NCI-H1105 treated with DMSO at 0.1 percent for 48 hours (cell line): ENCODE data around the gene SLC27A3.
"Not testable (repeated sequence)": the region's sequence is repeated elsewhere in the genome, so short reads cannot be mapped to it uniquely, and the experiment has no call there.

Experiments used
- DNase-seq: peaks from one replicate; lab custom pipeline; 2025; lab: John Stamatoyannopoulos, UW

SLC27A3 gene

DNA sequence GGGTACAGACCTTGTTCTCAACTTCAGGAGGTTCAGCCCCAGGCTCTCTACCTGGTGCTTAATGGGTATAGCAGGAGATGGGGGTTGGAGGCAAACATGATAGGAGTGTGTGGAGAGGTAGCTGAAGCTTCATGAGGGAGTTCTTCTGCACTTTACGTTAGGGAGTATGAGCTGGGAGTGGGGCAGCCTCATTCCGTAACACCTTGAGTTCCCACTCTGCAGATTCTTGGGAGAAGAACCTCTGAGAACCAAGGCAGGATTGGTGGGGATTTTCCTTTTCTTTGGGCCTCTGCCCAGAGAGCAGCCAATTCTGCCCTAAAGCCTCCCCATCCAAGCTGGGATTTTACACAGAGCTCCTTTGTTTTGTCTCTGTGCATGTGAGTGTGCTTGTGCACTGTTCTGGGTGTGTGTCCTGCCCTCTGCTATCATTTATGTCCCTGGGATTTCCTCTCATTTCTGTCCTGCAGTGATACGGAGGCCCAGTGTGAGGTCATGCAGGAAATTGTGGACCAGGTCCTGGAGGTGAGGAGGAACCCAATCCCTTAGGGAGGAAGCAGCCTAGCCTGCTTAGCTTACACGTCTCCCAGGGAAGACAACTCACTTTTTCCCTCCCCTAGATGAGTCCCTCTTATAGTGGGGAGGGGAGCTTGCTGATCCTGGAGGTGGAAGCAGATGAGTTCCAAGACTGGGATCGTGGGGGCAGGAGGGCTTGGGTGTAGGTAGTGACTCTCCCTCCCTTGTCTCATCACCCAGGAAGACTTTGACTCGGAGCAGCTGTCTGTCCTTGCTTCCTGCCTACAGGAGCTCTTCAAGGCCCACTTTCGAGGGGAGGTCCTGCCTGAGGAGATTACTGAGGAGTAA lies 11.6 kb upstream of the SLC27A3 start:
- no peak for DNase-seq

DNA sequence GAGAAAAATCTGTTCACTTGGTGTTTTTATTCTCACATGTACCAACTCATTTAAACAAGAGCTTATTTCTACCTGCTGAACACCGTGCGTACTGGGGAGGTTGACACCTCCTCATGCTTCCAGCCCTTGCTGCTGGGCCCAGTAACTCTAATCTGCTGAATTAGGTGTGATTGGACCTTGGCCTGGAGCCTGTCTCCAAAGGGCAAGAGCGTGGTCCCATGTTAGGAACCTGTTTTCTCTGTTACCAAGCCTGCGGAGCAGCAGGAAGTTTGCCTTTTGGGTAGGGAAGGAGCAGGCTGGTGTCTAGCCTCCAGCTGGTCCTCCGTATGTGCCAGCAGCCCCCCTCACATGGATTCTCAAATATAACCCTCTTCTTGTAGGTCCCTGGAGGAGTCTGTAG lies 10.9 kb upstream of the SLC27A3 start:
- no peak for DNase-seq

DNA sequence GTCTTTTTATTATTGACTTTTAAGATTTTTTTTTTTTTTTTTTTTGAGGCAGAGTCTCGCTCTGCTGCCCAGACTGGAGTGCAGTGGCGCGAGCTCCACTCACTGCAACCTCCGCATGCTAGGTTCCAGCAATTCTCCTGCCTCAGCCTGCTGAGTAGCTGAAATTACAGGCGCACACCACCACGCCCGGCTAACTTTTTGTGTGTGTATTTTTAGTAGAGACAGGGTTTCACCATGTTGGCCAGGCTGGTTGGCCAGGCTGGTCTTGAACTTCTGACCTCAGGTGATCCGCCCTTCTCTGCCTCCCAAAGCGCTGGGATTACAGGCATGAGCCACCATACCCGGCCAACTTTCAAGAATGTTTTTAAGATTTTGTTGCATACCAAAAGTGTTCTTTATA lies 8.5 kb upstream of the SLC27A3 start:
- DNase-seq: not testable (repeated sequence)

DNA sequence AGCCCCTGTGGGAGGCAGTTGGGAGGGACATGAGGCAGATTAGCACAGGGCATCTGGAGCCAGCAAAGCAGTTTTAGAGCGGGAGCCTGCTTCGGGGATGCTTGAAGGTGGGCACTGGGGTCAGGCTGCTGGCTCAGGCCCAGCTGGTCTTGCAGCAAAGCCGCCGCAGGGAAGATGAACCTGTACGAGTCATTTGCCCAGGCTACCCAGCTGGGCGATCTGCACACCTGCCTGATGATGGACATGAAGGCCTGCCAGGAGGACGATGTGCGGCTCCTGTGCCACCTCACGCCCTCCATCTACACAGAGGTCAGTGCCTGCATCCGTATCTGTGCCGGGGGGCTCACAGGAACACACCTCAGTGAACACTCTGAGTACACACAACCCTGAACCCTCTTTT lies 7.7 kb upstream of the SLC27A3 start:
- no peak for DNase-seq

DNA sequence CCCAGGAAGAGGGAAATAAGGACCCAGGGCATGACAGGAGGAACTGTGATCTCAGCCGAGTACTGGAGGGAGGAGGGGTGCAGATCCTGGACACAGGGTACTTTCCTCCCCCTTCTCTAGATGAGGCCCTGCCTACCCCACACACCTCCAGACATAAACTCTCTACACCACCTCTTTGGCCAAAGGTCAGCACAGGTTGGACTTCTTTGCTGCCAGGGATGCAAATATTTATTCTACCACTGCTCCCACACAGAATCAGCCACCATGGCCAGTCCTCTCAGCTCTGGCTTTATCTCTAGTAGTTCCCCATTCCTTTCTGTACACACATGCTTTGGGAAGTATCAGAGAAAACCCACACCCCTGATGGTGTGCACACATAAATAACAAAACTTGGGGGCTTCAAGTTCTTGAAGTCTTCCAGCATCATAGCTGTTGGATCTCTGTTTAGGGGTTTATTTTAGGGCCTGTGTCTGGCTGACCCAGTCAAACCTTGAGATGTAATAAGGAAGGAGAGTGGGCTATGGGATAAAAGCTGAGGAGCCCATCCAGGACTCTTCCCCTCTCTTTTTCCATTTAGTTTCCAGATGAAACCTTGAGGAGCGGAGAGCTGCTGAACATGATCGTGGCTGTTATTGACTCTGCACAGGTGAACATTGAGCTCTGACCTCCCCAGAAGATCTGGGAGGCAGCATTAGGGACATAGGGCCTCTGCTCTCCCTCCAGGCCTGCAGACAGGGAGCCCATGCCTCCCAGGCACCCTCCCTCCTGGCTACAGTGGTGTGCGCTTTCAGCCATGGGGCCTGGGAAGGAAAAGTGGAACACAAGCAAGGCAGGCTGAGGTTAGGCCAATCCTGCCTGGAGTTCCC lies 6.7 kb upstream of the SLC27A3 start:
- DNase-seq: no peak

DNA sequence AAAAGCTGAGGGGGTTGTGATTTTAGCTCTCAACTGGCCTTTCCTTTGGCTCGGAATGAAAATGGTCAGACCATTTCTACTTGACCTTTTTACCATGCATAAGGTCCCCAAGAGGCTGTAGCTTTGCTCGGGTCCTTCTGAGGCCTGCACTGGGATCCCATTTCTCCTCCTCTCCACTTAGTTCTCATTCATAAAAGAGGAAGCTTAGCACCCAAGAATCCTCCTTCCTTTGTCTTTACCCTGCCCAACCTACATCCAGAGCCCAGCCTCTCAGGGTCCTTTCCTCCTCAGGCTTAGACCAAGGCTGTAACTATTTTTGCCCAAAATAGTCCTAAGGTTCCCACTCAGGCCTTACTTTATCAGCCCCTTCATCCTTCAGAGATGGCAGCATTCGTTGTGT lies 6.0 kb upstream of the SLC27A3 start:
- DNase-seq: no peak

DNA sequence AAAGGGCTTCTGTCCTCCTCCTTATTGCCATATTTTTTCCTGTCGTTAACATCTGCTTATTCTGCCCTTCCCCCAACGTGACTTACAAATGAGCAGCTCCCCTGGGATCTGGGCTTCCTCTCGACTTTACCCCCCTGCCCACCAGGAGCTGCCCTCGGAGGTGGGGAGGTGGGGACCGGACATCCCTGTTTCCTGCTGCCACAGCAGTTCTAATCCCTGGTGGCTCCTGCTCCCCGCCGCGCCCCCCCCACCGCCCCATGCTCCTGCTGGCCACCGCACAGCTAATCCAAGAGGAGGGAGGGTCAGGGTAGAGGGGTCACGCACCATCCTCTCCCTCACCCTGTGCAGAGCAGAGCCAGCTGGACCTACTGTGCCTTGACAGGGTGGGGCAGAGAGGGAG lies 4.4 kb upstream of the SLC27A3 start:
- no peak for DNase-seq

DNA sequence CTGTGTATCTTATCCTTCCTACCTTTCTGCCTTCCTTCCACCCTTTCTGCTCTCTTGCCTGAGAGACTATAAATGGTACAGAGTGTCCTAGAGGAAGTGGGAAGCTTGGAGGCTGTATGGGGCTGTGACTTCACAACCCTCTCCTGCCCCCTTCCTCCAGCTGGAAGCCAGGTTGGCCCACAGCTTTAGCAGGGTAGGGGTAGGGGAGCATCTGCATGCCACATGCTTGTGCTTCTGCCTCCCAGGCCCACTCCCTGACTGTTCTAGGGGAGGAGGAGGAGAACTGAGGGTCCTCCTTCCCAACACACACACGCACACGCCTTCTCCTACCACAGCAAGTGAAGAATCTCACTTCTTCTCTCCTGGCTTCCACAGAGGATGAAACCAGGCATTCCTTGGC lies 3.9 kb upstream of the SLC27A3 start:
- DNase-seq: no peak

DNA sequence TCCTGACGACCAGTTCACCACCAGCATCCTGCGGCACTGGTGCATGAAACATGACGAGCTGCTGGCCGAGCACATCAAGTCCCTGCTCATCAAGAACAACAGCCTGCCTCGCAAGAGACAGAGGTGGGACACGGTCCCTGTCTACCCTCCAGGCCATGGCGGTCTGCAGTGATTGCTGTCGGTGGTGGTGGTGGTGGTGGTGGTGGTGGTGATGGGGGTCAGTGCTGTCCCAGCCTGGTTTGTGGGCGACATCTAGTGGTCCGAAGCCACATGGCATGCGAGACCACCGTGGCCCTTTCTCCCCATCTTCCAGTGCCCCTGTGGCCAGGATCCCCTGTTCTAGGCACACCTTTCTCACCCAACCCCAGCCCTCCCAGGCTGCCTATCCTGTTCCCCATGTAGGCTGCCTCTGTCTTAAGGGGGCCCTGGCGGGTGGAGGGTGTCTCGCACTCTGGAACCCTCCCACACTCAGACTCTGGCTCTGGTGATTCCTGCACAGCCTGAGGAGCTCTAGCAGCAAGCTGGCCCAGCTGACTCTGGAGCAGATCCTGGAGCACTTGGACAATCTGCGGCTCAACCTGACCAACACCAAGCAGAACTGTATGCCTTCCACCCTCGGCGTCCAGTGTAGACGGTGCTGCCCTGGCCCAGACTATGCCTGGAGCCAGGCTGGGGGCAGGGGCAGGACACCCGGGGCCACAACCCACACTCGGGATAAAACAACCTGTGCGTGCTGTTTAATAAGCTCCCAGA lies 3.2 kb upstream of the SLC27A3 start:
- DNase-seq: no peak

DNA sequence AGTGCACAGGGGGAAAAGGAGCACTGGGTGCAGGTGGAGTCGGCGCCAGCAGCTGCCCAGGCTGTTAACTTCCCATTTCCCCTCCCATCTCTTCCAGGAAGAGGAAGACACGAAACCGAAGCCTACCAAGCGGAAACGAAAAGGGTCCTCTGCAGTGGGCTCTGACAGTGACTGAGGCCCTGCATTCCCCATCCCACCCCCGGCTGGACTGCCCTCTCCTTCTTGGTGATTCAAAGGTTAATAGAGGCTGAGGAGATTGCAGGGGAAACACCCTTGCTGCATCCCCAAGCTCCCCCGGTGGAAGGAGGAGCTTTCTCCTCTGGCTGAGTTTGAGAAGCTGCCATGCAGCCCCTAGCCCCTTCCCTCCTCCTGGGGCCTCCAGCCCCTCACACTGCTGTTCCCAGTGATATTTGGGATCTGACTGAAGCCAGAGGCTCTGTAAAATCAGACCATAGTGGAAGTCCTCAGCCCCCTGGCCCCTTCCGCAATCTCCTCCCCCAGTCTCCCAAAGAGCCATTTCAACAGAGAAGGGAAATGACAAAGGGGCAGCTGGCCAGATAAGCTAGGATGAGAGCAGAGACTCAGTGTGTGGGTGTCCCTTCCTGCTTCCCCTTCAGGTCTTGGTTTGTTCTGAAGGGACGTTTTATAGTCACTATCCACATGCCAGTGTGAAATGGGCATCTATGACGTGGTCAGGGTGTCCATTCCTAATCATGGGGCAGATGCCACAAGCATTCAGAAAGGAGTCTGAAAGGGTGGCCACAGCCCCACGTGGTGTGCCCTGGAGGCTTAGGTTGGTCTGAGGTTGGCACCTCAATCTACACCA lies 1.9 kb upstream of the SLC27A3 start:
- DNase-seq: no peak

DNA sequence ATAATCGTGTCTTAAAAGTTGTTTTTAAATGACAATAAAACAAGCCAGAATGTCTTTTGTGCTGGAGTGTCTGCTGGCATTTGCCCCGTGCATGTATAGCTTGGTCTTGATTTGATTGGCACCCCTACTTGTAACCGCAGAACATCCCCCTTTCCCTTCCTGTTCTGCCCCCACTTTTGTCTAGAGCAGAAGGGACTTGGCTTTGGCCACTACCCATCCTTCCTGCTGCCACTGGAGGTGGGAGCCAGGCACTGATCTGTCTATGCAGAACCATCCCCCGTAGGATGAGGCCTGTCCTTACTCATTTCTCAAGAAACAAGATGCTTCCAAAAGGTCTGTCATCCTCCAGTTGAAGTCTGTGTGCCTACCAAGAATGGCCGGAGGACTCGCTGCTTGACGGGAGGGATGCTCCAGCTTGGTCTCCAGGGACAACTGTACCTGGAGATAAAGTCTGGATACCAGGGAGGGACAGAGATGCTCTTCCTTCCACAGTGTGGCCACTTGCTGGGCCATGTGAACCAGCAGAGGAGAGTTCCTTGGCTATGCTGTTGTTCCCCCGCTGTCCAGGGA lies 1.1 kb upstream of the SLC27A3 start:
- DNase-seq: no peak

DNA sequence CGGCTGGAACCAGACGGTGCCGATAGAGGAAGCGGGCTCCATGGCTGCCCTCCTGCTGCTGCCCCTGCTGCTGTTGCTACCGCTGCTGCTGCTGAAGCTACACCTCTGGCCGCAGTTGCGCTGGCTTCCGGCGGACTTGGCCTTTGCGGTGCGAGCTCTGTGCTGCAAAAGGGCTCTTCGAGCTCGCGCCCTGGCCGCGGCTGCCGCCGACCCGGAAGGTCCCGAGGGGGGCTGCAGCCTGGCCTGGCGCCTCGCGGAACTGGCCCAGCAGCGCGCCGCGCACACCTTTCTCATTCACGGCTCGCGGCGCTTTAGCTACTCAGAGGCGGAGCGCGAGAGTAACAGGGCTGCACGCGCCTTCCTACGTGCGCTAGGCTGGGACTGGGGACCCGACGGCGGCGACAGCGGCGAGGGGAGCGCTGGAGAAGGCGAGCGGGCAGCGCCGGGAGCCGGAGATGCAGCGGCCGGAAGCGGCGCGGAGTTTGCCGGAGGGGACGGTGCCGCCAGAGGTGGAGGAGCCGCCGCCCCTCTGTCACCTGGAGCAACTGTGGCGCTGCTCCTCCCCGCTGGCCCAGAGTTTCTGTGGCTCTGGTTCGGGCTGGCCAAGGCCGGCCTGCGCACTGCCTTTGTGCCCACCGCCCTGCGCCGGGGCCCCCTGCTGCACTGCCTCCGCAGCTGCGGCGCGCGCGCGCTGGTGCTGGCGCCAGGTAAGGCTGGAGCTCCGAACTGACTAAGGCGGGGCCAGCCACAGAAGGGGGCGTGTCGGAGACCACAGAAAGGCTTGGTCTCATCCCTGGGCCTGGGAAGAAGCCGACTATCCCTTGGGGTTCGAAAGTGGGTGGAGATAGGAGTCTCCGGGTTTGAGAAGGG lies 486 bp downstream of the SLC27A3 start:
- DNase-seq: peak; percentile 87

DNA sequence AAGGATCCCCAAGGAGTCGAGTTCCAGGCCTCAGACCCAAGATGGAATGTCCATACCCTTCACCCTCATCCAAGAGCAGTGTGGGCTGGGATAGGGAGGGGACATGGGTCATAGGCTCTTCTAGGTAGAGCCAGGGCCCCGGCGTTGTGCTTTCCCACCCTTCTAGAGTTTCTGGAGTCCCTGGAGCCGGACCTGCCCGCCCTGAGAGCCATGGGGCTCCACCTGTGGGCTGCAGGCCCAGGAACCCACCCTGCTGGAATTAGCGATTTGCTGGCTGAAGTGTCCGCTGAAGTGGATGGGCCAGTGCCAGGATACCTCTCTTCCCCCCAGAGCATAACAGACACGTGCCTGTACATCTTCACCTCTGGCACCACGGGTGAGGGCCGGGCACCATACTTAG lies 1.1 kb downstream of the SLC27A3 start:
- DNase-seq: peak; percentile 23

DNA sequence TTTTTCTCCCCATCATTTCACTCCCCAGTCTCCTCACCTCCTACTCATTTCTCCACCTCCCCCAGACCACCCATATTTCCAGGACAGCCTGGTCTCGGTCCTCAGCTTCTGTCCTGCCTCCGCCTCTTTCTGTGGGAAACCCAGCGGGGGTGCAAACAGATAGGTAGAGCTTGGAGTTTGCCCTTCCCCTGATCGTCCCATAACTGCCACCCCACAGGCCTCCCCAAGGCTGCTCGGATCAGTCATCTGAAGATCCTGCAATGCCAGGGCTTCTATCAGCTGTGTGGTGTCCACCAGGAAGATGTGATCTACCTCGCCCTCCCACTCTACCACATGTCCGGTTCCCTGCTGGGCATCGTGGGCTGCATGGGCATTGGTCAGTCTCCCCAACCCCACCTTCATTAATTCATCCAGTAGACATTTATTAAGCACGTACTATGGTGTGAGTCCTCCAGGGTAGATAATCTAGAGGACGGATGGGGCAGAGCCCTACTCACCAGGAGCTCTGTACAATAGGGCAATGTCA lies 1.7 kb downstream of the SLC27A3 start:
- no peak for DNase-seq

DNA sequence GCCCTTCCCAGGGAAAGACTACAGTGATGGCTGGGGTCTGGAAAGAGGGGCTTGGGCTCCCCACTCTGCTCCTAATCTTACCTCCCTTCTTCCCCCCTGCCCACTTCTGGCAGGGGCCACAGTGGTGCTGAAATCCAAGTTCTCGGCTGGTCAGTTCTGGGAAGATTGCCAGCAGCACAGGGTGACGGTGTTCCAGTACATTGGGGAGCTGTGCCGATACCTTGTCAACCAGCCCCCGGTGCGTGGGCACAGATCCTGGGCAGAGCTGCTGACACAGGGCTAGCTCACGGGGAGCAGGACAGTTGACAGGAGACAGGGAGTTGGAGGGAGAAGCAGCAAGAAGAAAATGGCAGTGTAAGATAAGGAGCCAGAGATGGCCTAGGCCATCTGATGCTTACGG lies 2.4 kb downstream of the SLC27A3 start:
- DNase-seq: no peak

DNA sequence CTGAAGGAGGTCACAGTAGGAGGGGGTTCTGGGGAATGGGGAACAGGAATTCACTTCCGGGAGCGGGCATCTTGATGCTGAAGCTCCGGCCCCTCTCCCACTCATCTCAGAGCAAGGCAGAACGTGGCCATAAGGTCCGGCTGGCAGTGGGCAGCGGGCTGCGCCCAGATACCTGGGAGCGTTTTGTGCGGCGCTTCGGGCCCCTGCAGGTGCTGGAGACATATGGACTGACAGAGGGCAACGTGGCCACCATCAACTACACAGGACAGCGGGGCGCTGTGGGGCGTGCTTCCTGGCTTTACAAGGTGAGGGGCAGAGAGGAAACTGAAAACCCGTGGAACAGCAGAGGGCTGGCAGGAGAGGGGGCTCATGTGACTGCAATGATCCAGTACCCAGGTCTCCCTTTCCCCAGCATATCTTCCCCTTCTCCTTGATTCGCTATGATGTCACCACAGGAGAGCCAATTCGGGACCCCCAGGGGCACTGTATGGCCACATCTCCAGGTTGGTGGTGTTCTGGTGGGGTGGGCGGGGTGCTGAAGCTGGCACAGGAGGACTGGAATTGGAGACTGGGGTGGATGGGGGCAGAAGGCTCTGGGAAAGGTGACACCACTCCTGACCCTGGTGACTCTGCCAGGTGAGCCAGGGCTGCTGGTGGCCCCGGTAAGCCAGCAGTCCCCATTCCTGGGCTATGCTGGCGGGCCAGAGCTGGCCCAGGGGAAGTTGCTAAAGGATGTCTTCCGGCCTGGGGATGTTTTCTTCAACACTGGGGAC lies 3.0 kb downstream of the SLC27A3 start:
- no peak for DNase-seq

DNA sequence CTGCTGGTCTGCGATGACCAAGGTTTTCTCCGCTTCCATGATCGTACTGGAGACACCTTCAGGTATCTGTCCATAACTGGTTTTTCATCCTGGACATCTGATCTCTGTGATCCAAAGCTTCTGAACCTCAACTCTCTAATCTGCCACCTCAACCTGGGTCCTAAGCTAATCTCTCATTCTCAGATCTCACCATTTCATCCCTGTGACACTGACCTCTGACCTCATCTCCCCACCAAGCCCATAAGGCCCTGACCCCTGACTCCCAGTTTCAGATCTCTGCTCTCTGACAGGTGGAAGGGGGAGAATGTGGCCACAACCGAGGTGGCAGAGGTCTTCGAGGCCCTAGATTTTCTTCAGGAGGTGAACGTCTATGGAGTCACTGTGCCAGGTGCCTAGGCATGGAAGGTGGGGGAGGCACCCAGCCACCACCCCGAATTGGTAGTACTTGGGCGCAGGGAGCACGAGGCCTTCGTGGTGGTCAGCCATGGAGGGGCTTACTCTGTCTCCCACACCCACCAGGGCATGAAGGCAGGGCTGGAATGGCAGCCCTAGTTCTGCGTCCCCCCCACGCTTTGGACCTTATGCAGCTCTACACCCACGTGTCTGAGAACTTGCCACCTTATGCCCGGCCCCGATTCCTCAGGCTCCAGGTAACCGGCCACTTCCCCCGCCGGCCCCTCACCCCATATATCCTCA lies 3.8 kb downstream of the SLC27A3 start:
- DNase-seq: no peak

DNA sequence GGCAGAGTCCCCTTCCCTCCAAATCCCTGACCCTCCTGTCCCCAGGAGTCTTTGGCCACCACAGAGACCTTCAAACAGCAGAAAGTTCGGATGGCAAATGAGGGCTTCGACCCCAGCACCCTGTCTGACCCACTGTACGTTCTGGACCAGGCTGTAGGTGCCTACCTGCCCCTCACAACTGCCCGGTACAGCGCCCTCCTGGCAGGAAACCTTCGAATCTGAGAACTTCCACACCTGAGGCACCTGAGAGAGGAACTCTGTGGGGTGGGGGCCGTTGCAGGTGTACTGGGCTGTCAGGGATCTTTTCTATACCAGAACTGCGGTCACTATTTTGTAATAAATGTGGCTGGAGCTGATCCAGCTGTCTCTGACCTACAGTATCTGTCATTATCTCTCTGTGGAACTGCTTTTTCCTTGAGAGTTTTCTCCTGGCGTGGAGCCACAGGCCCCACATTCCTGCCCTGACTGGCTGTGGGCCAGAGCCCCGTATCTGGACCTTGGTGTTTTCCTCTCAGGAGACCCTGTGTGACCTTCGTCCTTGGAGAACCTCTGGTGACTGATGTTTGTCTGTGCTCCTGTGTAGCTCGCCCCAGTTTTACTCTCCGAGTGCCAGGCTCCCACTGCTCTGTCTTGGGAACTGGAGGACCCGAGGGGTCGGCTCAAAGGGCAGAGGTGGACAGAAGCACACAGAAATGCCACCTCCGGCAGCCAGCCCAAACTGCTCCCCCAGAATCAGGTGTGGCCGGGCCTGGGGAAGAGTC lies 4.8 kb downstream of the SLC27A3 start:
- DNase-seq: no peak
